B cell (primary cell): ENCODE data around the gene TRNAU1AP. TPM values are rescaled to one million over a fixed set of nuclear protein-coding genes. Genes with fewer than 3 reads are reported as not detected.

Source experiments
- ATAC-seq: fragments of 200-7000 bp; cut with Tn5 transposase; one replicate; pipeline ENCODE4 v1.10.0; 2021; ENCODE audit warnings: low read depth, mild to moderate bottlenecking, moderate number of reproducible peaks, moderate library complexity
- CTCF ChIA-PET: fragments of 350-600 bp; sonication (Branson Sonifier 250); formaldehyde crosslinking; loops from one replicate; lab custom pipeline; 2021; ENCODE audit warnings: antibody characterized with exemption, inconsistent platforms; lab: Charles Lee
- POLR2A ChIA-PET: fragments of 350-600 bp; sonication (Branson Sonifier 250); formaldehyde crosslinking; loops from one replicate; lab custom pipeline; 2021; ENCODE audit warnings: antibody characterized with exemption; lab: Charles Lee
- DNase-seq: peaks from one replicate; pipeline ENCODE4 v3.0.0; 2013
- H2AFZ ChIP-seq: 2 replicates; pipeline ENCODE4 v1.6.1; 2012; ENCODE audit warnings: mild to moderate bottlenecking, low read depth, low read length; ENCODE audit not compliant: insufficient read depth, poor library complexity, severe bottlenecking
- H3K27ac ChIP-seq, 2 donors: 1 replicate in 1 of 2; 2 replicates in 1 of 2; pipeline ENCODE4 v1.5.1; 2012 to 2013; ENCODE audit warnings: low read length in 2 of 2, mild to moderate bottlenecking in 2 of 2, moderate library complexity in 1 of 2
- H3K27me3 ChIP-seq, 4 experiments: fragments of 200-600 bp in 1 of 4; sonication (generic) in 1 of 4; replicated peaks in 1 of 4; 1 replicate in 2 of 4; 2 replicates in 2 of 4; pipeline versions ENCODE4 v1.6.1 to v1.7.0; 2013 to 2016; ENCODE audit warnings: low read length in 3 of 4, mild to moderate bottlenecking in 2 of 4, mixed read lengths in 1 of 4, moderate library complexity in 1 of 4; ENCODE audit not compliant: insufficient read depth in 4 of 4, control insufficient read depth in 3 of 4; ENCODE audit errors: control extremely low read depth in 1 of 4
- H3K36me3 ChIP-seq, 2 experiments: replicated peaks in 1 of 2; 1 replicate in 1 of 2; 2 replicates in 1 of 2; pipeline versions ENCODE4 v1.6.1 to v1.7.1; 2013; ENCODE audit warnings: low read length in 1 of 2; ENCODE audit not compliant: insufficient read depth in 2 of 2, control insufficient read depth in 1 of 2; ENCODE audit errors: control extremely low read depth in 1 of 2, extremely low read depth in 1 of 2
- H3K4me1 ChIP-seq, 2 donors: fragments of 200-600 bp in 1 of 2; sonication (generic) in 1 of 2; 1 replicate in 1 of 2; 2 replicates in 1 of 2; pipeline versions ENCODE4 v1.5.1 to v1.6.1; 2013 to 2017; ENCODE audit warnings: low read length in 2 of 2; ENCODE audit not compliant: control insufficient read depth in 2 of 2, insufficient read depth in 2 of 2
- H3K4me2 ChIP-seq: replicated peaks from 2 replicates; pipeline ENCODE3; 2012; ENCODE audit warnings: mild to moderate bottlenecking, low read depth, low read length; ENCODE audit not compliant: poor library complexity, severe bottlenecking
- H3K4me3 ChIP-seq, 5 experiments: fragments of 200-600 bp in 1 of 5; sonication (generic) in 1 of 5; 1 replicate in 3 of 5; 2 replicates in 2 of 5; pipeline versions ENCODE4 v1.5.1 to v1.7.0; 2011 to 2016; ENCODE audit warnings: low read length in 4 of 5, mild to moderate bottlenecking in 4 of 5, low read depth in 2 of 5, control low read depth in 1 of 5, moderate library complexity in 1 of 5; ENCODE audit not compliant: insufficient read depth in 1 of 5; ENCODE audit errors: control extremely low read depth in 1 of 5, extremely low read depth in 1 of 5
- H3K79me2 ChIP-seq: fragments of 200-600 bp; sonication (generic); one replicate; pipeline ENCODE4 v1.6.0; 2016; ENCODE audit warnings: low read length; ENCODE audit not compliant: control insufficient read depth, insufficient read depth
- H3K9ac ChIP-seq: fragments of 200-600 bp; sonication (generic); 2 replicates; pipeline ENCODE4 v1.6.1; 2017; ENCODE audit warnings: mild to moderate bottlenecking, low read length, moderate library complexity
- H3K9me3 ChIP-seq, 3 donors: one replicate each; pipeline versions ENCODE4 v1.6.1 to v1.7.1; 2013; ENCODE audit warnings: low read length in 2 of 3; ENCODE audit not compliant: control insufficient read depth in 2 of 3, insufficient read depth in 1 of 3; ENCODE audit errors: control extremely low read depth in 1 of 3
- H4K20me1 ChIP-seq: 2 replicates; pipeline ENCODE4 v1.6.0; 2012; ENCODE audit warnings: mild to moderate bottlenecking, low read length; ENCODE audit not compliant: insufficient read depth, control insufficient read depth, poor library complexity, severe bottlenecking
- H3K27ac Mint-ChIP-seq: one replicate; pipeline ENCODE4 v1.8.0; 2021; ENCODE audit warnings: mixed read lengths
- H3K27me3 Mint-ChIP-seq: one replicate; pipeline ENCODE4 v1.8.0; 2021; ENCODE audit warnings: mixed read lengths
- H3K4me1 Mint-ChIP-seq: one replicate; pipeline ENCODE4 v1.8.0; 2021; ENCODE audit warnings: mixed read lengths
- H3K4me3 Mint-ChIP-seq: one replicate; pipeline ENCODE4 v1.8.0; 2021; ENCODE audit warnings: mixed read lengths
- H3K9me3 Mint-ChIP-seq: one replicate; pipeline ENCODE4 v1.8.0; 2022; ENCODE audit warnings: mixed read lengths; ENCODE audit not compliant: insufficient read depth
- EZH2 ChIP-seq: IDR thresholded peaks from 2 replicates; pipeline ENCODE4 v1.6.1; 2012; ENCODE audit warnings: borderline replicate concordance, low read depth, mild to moderate bottlenecking, moderate library complexity, low read length; ENCODE audit not compliant: insufficient read depth, poor library complexity, severe bottlenecking
- WGBS: methylation state at CpG from one replicate; pipeline ENCODE4 v1.1.5; 2013; ENCODE audit warnings: missing lambda C conversion rate; ENCODE audit not compliant: insufficient coverage; 5-methylcytosine and 5-hydroxymethylcytosine counted together
- intact Hi-C: fragments of 100-400 bp; cut with micrococcal nuclease; formaldehyde crosslinking; loops from one replicate; pipeline ENCODE4 v1.10.0; 2022
- polyA plus RNA-seq: library from polyadenylated mRNA; depleted of rRNA; stranded (reverse); fragments of >200 nt; gene quantifications from 2 replicates; pipeline ENCODE4 v1.2.3, GENCODE V29; 2012
- total RNA-seq, 2 donors: library from RNA; stranded (reverse); fragments of 120-200 nt in 1 of 2; gene quantifications; 1 replicate in 1 of 2; 2 replicates in 1 of 2; pipeline versions ENCODE4 v1.2.3 to v1.2.4, GENCODE V29; 2013 to 2022
- TF ChIP-seq, protein P1 (sequence below): fragments of 200-600 bp; IDR thresholded peaks from one replicate; pipeline ENCODE4 v1.8.0; 2022; ENCODE audit warnings: antibody characterized with exemption, mild to moderate bottlenecking

The TRNAU1AP gene
- total and polyA plus RNA-seq, 2 donors (not counting 1 experiment from before 2014, with no cell fraction given) = 39.8 to 45.2 TPM

- no peak overlapping the region for H3K4me3 Mint-ChIP-seq
- Histone ChIP-seq H3K4me1 (no peaks in the 10 kb centered on the region), H3K36me3 (peaks cover 4 to 28% of the 10 kb centered on the region in 2 experiments), H2AFZ (no peak overlapping the region), H3K27ac (no peak overlapping the region), H3K9ac (no peak overlapping the region), H3K4me3 (no peak overlapping the region), H4K20me1 (no peaks in the 10 kb centered on the region), H3K79me2 (no peaks in the 10 kb centered on the region), H3K9me3 (no peaks in the 10 kb centered on the region), H3K4me2 (no peak overlapping the region), H3K27me3 (no peaks in the 10 kb centered on the region)
- H3K27ac Mint-ChIP-seq = no peak overlapping the region
- no peak for TF ChIP-seq EZH2
- TF ChIP-seq, protein P1, sequence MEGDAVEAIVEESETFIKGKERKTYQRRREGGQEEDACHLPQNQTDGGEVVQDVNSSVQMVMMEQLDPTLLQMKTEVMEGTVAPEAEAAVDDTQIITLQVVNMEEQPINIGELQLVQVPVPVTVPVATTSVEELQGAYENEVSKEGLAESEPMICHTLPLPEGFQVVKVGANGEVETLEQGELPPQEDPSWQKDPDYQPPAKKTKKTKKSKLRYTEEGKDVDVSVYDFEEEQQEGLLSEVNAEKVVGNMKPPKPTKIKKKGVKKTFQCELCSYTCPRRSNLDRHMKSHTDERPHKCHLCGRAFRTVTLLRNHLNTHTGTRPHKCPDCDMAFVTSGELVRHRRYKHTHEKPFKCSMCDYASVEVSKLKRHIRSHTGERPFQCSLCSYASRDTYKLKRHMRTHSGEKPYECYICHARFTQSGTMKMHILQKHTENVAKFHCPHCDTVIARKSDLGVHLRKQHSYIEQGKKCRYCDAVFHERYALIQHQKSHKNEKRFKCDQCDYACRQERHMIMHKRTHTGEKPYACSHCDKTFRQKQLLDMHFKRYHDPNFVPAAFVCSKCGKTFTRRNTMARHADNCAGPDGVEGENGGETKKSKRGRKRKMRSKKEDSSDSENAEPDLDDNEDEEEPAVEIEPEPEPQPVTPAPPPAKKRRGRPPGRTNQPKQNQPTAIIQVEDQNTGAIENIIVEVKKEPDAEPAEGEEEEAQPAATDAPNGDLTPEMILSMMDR = no peak
- DNase-seq (no peak), ATAC-seq (no peak)
- ChIA-PET POLR2A (interaction anchor here (0.7 kb wide), 1 partner anchor 65 kb away, joined by 3 read pairs; no protein-coding TSS in a partner anchor), CTCF (no interaction called here)
- H3K27me3 Mint-ChIP-seq = no peaks in the 10 kb centered on the region
- intact Hi-C loops = no loop called here
- no peaks in the 10 kb centered on the region for H3K9me3 Mint-ChIP-seq
- 95% methylated on average over 7 of the region's 8 CpGs for WGBS
- H3K4me1 Mint-ChIP-seq = no peaks in the 10 kb centered on the region
Measured at GRCh38 chr1:28537457-28538199, 15.3 kb upstream of the TRNAU1AP start.

DNA sequence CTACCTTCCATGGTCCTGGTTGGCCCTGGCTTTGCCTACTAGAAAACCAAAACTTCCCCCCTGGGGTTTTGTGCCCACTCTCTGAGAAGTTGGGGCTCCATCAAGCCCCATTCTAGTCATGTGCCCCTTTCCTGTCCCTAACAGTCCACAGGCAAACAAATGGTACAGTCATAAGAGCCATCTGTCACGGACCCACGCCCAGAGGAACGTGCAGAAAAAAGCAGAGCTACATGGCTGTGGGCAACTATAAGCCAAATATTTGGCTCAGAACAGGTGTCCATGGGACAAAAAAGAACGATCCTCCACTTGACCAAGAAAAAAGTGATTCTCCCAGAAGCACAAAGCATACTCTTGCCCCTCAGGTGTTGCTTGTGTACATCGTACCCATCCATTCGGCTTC is 14.6 kb upstream of the TRNAU1AP start:
- no peaks in the 10 kb centered on the region for H4K20me1 ChIP-seq
- TF ChIP-seq EZH2 = no peak
- TF ChIP-seq, protein P1 = no peak
- H3K36me3 ChIP-seq = peaks cover 4 to 28% of the 10 kb centered on the region in 2 experiments
- no peak overlapping the region for H3K4me3 ChIP-seq
- ATAC-seq (no peak), DNase-seq (no peak)
- H3K27me3 ChIP-seq = no peaks in the 10 kb centered on the region
- Mint-ChIP-seq H3K9me3 (no peaks in the 10 kb centered on the region), H3K4me1 (no peaks in the 10 kb centered on the region), H3K27me3 (no peaks in the 10 kb centered on the region), H3K27ac (no peak overlapping the region), H3K4me3 (no peak overlapping the region)
- H3K27ac ChIP-seq = no peak overlapping the region
- no peaks in the 10 kb centered on the region for H3K4me1 ChIP-seq
- ChIA-PET POLR2A (no interaction called here), CTCF (interaction anchor here (0.6 kb wide), 1 partner anchor 393 kb away, joined by 3 read pairs; no protein-coding TSS in a partner anchor)
- no peak overlapping the region for H3K9ac ChIP-seq
- H3K9me3 ChIP-seq = no peaks in the 10 kb centered on the region
- no peak overlapping the region for H2AFZ ChIP-seq
- WGBS = 91% methylated on average over 4 of the region's 6 CpGs
- H3K4me2 ChIP-seq = no peak overlapping the region
- intact Hi-C loops = no loop called here
- no peaks in the 10 kb centered on the region for H3K79me2 ChIP-seq
